SK-N-SH (cell line): ENCODE measurements around the gene ZNF532. TPM values are rescaled to one million over a fixed set of nuclear protein-coding genes. Genes with fewer than 3 reads are reported as not detected.

Source experiments
- CTCF ChIA-PET: fragments of 300-600, 350-600 bp; formaldehyde crosslinking; extraction: SDS; loops from one replicate; lab custom pipeline; 2021; lab: Yijun Ruan, JAX
- POLR2A ChIA-PET: fragments of 350-600 bp; sonication (Branson Sonifier 250); formaldehyde crosslinking; extraction: SDS; loops from one replicate; lab custom pipeline; 2020; ENCODE audit warnings: antibody characterized with exemption, inconsistent platforms; lab: Yijun Ruan, JAX
- DNase-seq: peaks from one replicate; pipeline ENCODE4 v3.0.0; 2012
- H2AFZ ChIP-seq: fragments of 200-600 bp; sonication (generic); 2 replicates; pipeline ENCODE4 v1.8.1; 2016; ENCODE audit warnings: antibody characterized with exemption, mild to moderate bottlenecking, low read depth
- H3F3A ChIP-seq: fragments of 200-600 bp; sonication (generic); replicated peaks from 2 replicates; pipeline ENCODE3; 2016; ENCODE audit warnings: antibody characterized with exemption, mild to moderate bottlenecking; ENCODE audit not compliant: insufficient read depth
- H3K27ac ChIP-seq, 2 experiments: fragments of 200-500 bp in 1 of 2; fragments of 200-600 bp in 1 of 2; sonication (Bioruptor generic) in 1 of 2; sonication (generic), shearing (Covaris generic) in 1 of 2; 2 replicates each; pipeline versions ENCODE4 v1.5.1 to v1.6.1; 2014 to 2016; ENCODE audit warnings: low read depth in 2 of 2, inconsistent platforms in 1 of 2, low read length in 1 of 2, mild to moderate bottlenecking in 1 of 2, mixed read lengths in 1 of 2
- H3K27me3 ChIP-seq: fragments of 200-600 bp; sonication (generic), shearing (Covaris generic); 2 replicates; pipeline ENCODE4 v1.6.1; 2016; ENCODE audit warnings: mixed run types; ENCODE audit not compliant: insufficient read depth
- H3K36me3 ChIP-seq, 2 experiments: fragments of 200-500 bp in 1 of 2; fragments of 200-600 bp in 1 of 2; sonication (Bioruptor generic) in 1 of 2; sonication (generic) in 1 of 2; replicated peaks in 1 of 2; 2 replicates each; pipeline versions ENCODE3 to v1.5.1; 2014 to 2016; ENCODE audit warnings: low read length in 1 of 2, mild to moderate bottlenecking in 1 of 2; ENCODE audit not compliant: insufficient read depth in 2 of 2, control insufficient read depth in 1 of 2
- H3K4me1 ChIP-seq, 2 experiments: fragments of 200-500 bp in 1 of 2; fragments of 200-600 bp in 1 of 2; sonication (Bioruptor generic) in 1 of 2; sonication (generic), shearing (Covaris generic) in 1 of 2; 2 replicates each; pipeline versions ENCODE4 v1.5.1 to v1.6.1; 2014 to 2016; ENCODE audit warnings: low read depth in 1 of 2, low read length in 1 of 2, mixed run types in 1 of 2; ENCODE audit not compliant: insufficient read depth in 2 of 2, control insufficient read depth in 1 of 2
- H3K4me2 ChIP-seq: fragments of 200-600 bp; sonication (generic), shearing (Covaris generic); 2 replicates; pipeline ENCODE4 v1.6.1; 2017; ENCODE audit warnings: mixed run types
- H3K4me3 ChIP-seq, 2 experiments: fragments of 200-500 bp in 1 of 2; fragments of 200-600 bp in 1 of 2; sonication (Bioruptor generic) in 1 of 2; sonication (generic), shearing (Covaris generic) in 1 of 2; 2 replicates each; pipeline versions ENCODE4 v1.5.1 to v1.8.1; 2014 to 2016; ENCODE audit warnings: low read depth in 2 of 2, inconsistent platforms in 1 of 2, low read length in 1 of 2, mild to moderate bottlenecking in 1 of 2, mixed read lengths in 1 of 2, moderate library complexity in 1 of 2
- H3K79me2 ChIP-seq: fragments of 200-600 bp; sonication (generic); 2 replicates; pipeline ENCODE4 v1.8.1; 2017; ENCODE audit warnings: mild to moderate bottlenecking; ENCODE audit not compliant: insufficient read depth
- H3K9ac ChIP-seq: fragments of 200-600 bp; sonication (generic); 2 replicates; pipeline ENCODE4 v1.6.1; 2017; ENCODE audit warnings: mixed run types
- H3K9me2 ChIP-seq: fragments of 200-600 bp; sonication (generic); 2 replicates; pipeline ENCODE4 v1.6.1; 2017; ENCODE audit warnings: mixed run types
- H3K9me3 ChIP-seq: fragments of 200-600 bp; sonication (generic); 2 replicates; pipeline ENCODE4 v1.6.1; 2017; ENCODE audit warnings: mixed run types, mild to moderate bottlenecking, moderate library complexity
- H4K20me1 ChIP-seq: fragments of 200-600 bp; sonication (generic); 2 replicates; pipeline ENCODE4 v1.6.1; 2017; ENCODE audit warnings: mild to moderate bottlenecking, mixed run types; ENCODE audit not compliant: insufficient read depth
- CHD2 ChIP-seq: fragments of 150-350 bp; IDR thresholded peaks from 2 replicates; pipeline ENCODE4 v1.6.1; 2018; ENCODE audit warnings: low read length; ENCODE audit not compliant: partially characterized antibody
- CTCF ChIP-seq: fragments of 200-600 bp; sonication (generic); IDR thresholded peaks from 2 replicates; pipeline ENCODE4 v1.6.1; 2017; ENCODE audit warnings: antibody characterized with exemption, mild to moderate bottlenecking, moderate library complexity
- ELF1 ChIP-seq: IDR thresholded peaks from 2 replicates; pipeline ENCODE4 v1.4.0; 2012
- EP300 ChIP-seq, 2 experiments: IDR thresholded peaks; 2 replicates each; pipeline versions ENCODE4 v1.4.0 to v1.6.1; 2012; ENCODE audit warnings: borderline replicate concordance in 1 of 2, low read depth in 1 of 2, low read length in 1 of 2
- FOXJ3 ChIP-seq: sonication (generic); formaldehyde crosslinking; IDR thresholded peaks from 2 replicates; pipeline ENCODE4 v1.5.1; 2020; ENCODE audit warnings: mild to moderate bottlenecking, missing genetic modification reagents
- GATA2 ChIP-seq: sonication (generic); formaldehyde crosslinking; IDR thresholded peaks from 2 replicates; pipeline ENCODE4 v1.5.0; 2020; ENCODE audit warnings: mild to moderate bottlenecking, missing genetic modification reagents
- JUND ChIP-seq: IDR thresholded peaks from 2 replicates; pipeline ENCODE4 v1.4.0; 2012
- MEF2A ChIP-seq: IDR thresholded peaks from 2 replicates; pipeline ENCODE4 v1.4.0; 2012; ENCODE audit warnings: low read depth, borderline replicate concordance
- MXI1 ChIP-seq: IDR thresholded peaks from 2 replicates; pipeline ENCODE4 v1.6.1; 2012; ENCODE audit warnings: mild to moderate bottlenecking, low read depth, low read length, improper control_type of control experiment
- PBX3 ChIP-seq: IDR thresholded peaks from 2 replicates; pipeline ENCODE4; 2012
- POLR2AphosphoS5 ChIP-seq: IDR thresholded peaks from 2 replicates; pipeline ENCODE4 v1.6.1; 2012; ENCODE audit warnings: low read depth, low read length
- RCOR1 ChIP-seq: fragments of 150-350 bp; IDR thresholded peaks from 2 replicates; pipeline ENCODE4 v1.6.1; 2017; ENCODE audit warnings: antibody characterized with exemption, low read length
- REST ChIP-seq: IDR thresholded peaks from 2 replicates; pipeline ENCODE4 v1.6.1; 2012; ENCODE audit warnings: mild to moderate bottlenecking, low read depth, low read length, moderate library complexity
- RFX5 ChIP-seq: IDR thresholded peaks from 2 replicates; pipeline ENCODE4 v1.6.1; 2012; ENCODE audit warnings: mild to moderate bottlenecking, improper control_type of control experiment, low read length
- RXRA ChIP-seq: IDR thresholded peaks from 2 replicates; pipeline ENCODE4 v1.4.0; 2012; ENCODE audit warnings: low read depth, mild to moderate bottlenecking, borderline replicate concordance
- SIN3A ChIP-seq: IDR thresholded peaks from 2 replicates; pipeline ENCODE4 v1.6.1; 2012; ENCODE audit warnings: low read depth, mild to moderate bottlenecking, low read length, moderate library complexity, borderline replicate concordance
- SMC3 ChIP-seq: IDR thresholded peaks from 2 replicates; pipeline ENCODE4 v1.6.1; 2012; ENCODE audit warnings: low read depth, low read length, improper control_type of control experiment
- TCF12 ChIP-seq: IDR thresholded peaks from 2 replicates; pipeline ENCODE4 v1.4.0; 2012
- USF1 ChIP-seq: IDR thresholded peaks from 2 replicates; pipeline ENCODE4 v1.4.0; 2012; ENCODE audit warnings: low read depth, borderline replicate concordance
- YY1 ChIP-seq: IDR thresholded peaks from 2 replicates; pipeline ENCODE4 v1.4.0; 2012; ENCODE audit warnings: low read depth, mild to moderate bottlenecking
- WGBS: methylation state at CpG from one replicate; pipeline ENCODE4 v1.1.6; 2017; ENCODE audit warnings: low lambda C conversion rate; 5-methylcytosine and 5-hydroxymethylcytosine counted together
- polyA plus RNA-seq, 3 experiments: library from polyadenylated mRNA; depleted of rRNA; stranded (reverse); fragments of >200 nt; gene quantifications; 2 replicates each; pipeline ENCODE4 v1.2.3, GENCODE V29; 2012

The ZNF532 gene
- polyA plus RNA-seq, 1 of the 3 experiments (the other 2 are of a cell fraction) = 34.7 TPM

GRCh38 chr18:58866066-58866772 lies 1.5 kb downstream of the ZNF532 start:
- Histone ChIP-seq H3F3A (peaks cover 8% of the 10 kb centered on the region), H3K4me3 (peak overlapping the region in 1 of 2 experiments; percentile 20; a peak in 2 of 4 replicates), H2AFZ (no peak overlapping the region), H3K27ac (peak overlapping the region; percentile 32 to 89; a peak in 3 of 4 replicates), H4K20me1 (no peaks in the 10 kb centered on the region), H3K36me3 (peaks cover 23 to 37% of the 10 kb centered on the region in 2 experiments), H3K9me2 (no peaks in the 10 kb centered on the region), H3K27me3 (no peaks in the 10 kb centered on the region), H3K79me2 (peaks cover 60% of the 10 kb centered on the region), H3K9ac (no peak overlapping the region), H3K4me1 (peaks cover 41 to 43% of the 10 kb centered on the region in 2 experiments), H3K4me2 (peak overlapping the region; percentile 66), H3K9me3 (no peaks in the 10 kb centered on the region)
- POLR2A ChIA-PET = interaction anchor here (1.8 kb wide), 1 partner anchor 12 kb away, joined by 5 read pairs; no protein-coding TSS in a partner anchor
- WGBS = 84% methylated on average over 9 of the region's 9 CpGs
- no peak for TF ChIP-seq ELF1
- TF ChIP-seq FOXJ3 (CRISPR knock-in tag) = no peak
- no peak for TF ChIP-seq USF1
- TF ChIP-seq REST = no peak
- TF ChIP-seq SIN3A = no peak
- no peak for TF ChIP-seq RXRA
- no peak for TF ChIP-seq CHD2
- TF ChIP-seq CTCF = no peak
- no peak for TF ChIP-seq POLR2AphosphoS5
- TF ChIP-seq PBX3 = no peak
- no peak for TF ChIP-seq MXI1
- TF ChIP-seq RCOR1 = no peak
- no peak for TF ChIP-seq TCF12
- no peak for TF ChIP-seq GATA2
- no peak for TF ChIP-seq JUND
- TF ChIP-seq EP300 (IDR thresholded peaks at IDR 0.05; ENCODE audit: borderline replicate concordance in 1 of 2, low read depth in 1 of 2, low read length in 1 of 2) = no peak
- no peak for TF ChIP-seq SMC3
- no peak for TF ChIP-seq YY1
- TF ChIP-seq MEF2A = no peak
- no peak for TF ChIP-seq RFX5
- no peak for DNase-seq
- CTCF ChIA-PET = interaction anchor here (1.5 kb wide), 1 partner anchor 13 kb away, joined by 4 read pairs; no protein-coding TSS in a partner anchor
